Measurements from ENCODE around the gene AURKB.
"Not testable (repeated sequence)": the region's sequence is repeated elsewhere in the genome, so short reads cannot be mapped to it uniquely, and the experiment has no call there.

AURKB gene

DNA sequence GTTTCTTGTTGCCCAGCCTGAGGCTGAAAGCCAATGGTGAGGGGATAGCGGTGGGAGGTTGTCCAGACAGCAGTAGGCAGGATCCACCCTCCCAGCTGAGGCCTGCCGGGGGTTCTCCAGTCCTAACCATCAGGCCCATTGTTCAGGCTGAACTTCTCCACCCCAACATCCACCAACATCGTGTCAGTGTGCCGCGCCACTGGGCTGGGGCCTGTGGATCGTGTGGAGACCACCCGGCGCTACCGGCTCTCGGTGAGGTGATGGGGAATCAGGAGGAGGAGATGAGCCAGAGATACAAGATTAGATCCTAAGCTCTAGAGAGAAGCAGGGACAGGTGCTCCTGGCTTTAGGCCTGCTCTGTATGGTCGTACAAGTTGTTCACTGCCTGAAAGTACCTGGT lies 44.5 kb upstream of the AURKB start:
- TF ChIP-seq, protein P1, sequence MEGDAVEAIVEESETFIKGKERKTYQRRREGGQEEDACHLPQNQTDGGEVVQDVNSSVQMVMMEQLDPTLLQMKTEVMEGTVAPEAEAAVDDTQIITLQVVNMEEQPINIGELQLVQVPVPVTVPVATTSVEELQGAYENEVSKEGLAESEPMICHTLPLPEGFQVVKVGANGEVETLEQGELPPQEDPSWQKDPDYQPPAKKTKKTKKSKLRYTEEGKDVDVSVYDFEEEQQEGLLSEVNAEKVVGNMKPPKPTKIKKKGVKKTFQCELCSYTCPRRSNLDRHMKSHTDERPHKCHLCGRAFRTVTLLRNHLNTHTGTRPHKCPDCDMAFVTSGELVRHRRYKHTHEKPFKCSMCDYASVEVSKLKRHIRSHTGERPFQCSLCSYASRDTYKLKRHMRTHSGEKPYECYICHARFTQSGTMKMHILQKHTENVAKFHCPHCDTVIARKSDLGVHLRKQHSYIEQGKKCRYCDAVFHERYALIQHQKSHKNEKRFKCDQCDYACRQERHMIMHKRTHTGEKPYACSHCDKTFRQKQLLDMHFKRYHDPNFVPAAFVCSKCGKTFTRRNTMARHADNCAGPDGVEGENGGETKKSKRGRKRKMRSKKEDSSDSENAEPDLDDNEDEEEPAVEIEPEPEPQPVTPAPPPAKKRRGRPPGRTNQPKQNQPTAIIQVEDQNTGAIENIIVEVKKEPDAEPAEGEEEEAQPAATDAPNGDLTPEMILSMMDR (IDR thresholded peaks at IDR 0.05; ENCODE audit: low read depth, low read length) = no peak
- Histone ChIP-seq H3K9me3 (ENCODE audit: severe bottlenecking) (no peaks in the 10 kb centered on the region), H3K27ac (no peak overlapping the region), H3K4me3 (ENCODE audit: low read depth, low read length) (no peak overlapping the region), H3K36me3 (peaks cover 54% of the 10 kb centered on the region), H3K27me3 (ENCODE audit: insufficient read depth, low read depth, severe bottlenecking) (no peaks in the 10 kb centered on the region)
- no peak for DNase-seq

DNA sequence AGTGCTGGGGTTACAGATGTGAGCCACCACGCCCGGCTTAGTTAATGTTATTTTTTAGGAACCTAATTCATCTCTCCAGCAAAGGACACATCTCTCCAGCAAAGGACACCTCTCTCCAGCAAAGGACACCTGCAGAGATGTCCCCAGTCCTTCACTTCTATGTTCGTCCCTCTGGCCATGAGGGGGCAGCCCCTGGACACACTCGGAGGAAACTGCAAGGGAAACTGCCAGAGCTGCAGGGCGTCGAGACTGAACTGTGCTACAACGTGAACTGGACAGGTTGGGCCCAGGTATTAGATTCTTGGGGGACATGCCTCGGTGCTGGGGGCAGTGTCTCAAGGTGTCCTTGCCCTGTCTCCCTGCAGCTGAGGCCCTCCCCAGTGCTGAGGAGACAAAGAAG lies 43.4 kb upstream of the AURKB start:
- TF ChIP-seq, protein P1 (IDR thresholded peaks at IDR 0.05; ENCODE audit: low read depth, low read length) = peak; percentile 47
- Histone ChIP-seq H3K4me3 (ENCODE audit: low read depth, low read length) (no peak overlapping the region), H3K27me3 (ENCODE audit: insufficient read depth, low read depth, severe bottlenecking) (no peaks in the 10 kb centered on the region), H3K36me3 (peaks cover 46% of the 10 kb centered on the region), H3K9me3 (ENCODE audit: severe bottlenecking) (no peaks in the 10 kb centered on the region), H3K27ac (no peak overlapping the region)
- peak; percentile 63 for DNase-seq

DNA sequence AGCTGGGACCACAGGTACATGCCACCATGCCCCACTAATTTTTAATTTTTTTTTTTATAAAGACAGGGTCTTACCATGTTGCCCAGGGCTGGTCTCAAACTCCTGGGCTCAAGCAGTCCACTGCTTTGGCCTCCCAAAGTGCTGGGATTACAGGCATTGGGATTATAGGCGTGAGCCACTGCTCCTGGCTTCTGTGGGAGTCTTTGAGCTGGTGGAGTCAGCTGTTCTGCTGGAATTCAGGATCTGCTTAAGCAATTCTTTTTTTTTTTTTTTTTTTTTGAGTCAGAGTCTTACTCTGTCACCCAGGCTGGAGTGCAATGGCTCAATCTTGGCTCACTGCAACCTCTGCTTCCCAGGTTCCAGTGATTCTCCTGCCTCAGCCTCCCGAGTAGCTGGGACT lies 41.0 kb upstream of the AURKB start:
- H3K36me3 ChIP-seq = peaks cover 30% of the 10 kb centered on the region
- H3K4me3 ChIP-seq (ENCODE audit: low read depth, low read length); H3K27ac ChIP-seq; H3K27me3 ChIP-seq (ENCODE audit: insufficient read depth, low read depth, severe bottlenecking); DNase-seq; H3K9me3 ChIP-seq (ENCODE audit: severe bottlenecking): not testable (repeated sequence)

DNA sequence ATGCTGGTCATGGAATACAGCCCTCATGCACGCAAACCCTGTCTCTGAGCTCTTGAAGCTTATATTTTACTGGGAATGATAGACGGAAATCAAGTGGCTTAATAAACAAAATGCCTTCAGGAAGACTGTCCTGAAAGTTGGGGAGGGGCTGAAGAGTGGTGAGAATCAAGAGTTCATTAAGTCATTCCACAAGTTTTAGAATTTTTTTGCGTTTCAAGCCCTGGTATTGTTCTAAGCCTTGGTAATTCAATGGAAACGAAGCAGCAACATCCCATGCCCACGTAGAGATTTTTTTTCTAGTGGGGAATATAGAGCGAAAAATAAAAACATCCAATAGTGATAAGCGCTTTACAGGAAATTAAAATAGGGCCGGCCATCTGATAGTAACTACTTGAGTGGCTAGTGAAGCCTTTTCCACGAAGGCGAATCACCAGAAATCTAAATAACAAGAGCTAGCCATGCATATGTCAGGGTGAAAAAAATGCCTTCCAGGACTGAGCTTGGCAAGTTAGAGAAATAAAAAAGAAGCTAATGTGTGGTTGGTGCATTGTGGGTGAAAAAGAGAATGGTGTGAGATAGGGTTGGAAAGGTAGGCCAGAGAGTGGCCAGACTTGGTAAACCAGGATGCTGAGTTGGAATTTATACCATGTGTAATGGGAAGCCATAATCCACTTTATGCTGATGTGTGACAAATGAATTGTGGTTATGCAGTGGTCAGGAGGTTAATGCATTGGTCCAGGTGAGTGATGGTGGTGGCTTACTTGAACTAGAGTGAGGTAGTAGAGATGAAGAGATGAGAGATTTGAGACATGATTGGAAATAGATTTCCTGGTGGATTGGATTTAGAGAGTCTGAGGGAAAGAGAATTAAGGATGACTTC lies 39.5 kb upstream of the AURKB start:
- no peaks in the 10 kb centered on the region for H3K27me3 ChIP-seq (ENCODE audit: insufficient read depth, low read depth, severe bottlenecking)
- H3K27ac ChIP-seq = peak overlapping the region; percentile 98
- peak overlapping the region; percentile 92 for H3K4me3 ChIP-seq (ENCODE audit: low read depth, low read length)
- peaks cover 21% of the 10 kb centered on the region for H3K36me3 ChIP-seq
- no peak for DNase-seq
- TF ChIP-seq, protein P1 (IDR thresholded peaks at IDR 0.05; ENCODE audit: low read depth, low read length) = no peak
- H3K9me3 ChIP-seq (ENCODE audit: severe bottlenecking) = no peaks in the 10 kb centered on the region

DNA sequence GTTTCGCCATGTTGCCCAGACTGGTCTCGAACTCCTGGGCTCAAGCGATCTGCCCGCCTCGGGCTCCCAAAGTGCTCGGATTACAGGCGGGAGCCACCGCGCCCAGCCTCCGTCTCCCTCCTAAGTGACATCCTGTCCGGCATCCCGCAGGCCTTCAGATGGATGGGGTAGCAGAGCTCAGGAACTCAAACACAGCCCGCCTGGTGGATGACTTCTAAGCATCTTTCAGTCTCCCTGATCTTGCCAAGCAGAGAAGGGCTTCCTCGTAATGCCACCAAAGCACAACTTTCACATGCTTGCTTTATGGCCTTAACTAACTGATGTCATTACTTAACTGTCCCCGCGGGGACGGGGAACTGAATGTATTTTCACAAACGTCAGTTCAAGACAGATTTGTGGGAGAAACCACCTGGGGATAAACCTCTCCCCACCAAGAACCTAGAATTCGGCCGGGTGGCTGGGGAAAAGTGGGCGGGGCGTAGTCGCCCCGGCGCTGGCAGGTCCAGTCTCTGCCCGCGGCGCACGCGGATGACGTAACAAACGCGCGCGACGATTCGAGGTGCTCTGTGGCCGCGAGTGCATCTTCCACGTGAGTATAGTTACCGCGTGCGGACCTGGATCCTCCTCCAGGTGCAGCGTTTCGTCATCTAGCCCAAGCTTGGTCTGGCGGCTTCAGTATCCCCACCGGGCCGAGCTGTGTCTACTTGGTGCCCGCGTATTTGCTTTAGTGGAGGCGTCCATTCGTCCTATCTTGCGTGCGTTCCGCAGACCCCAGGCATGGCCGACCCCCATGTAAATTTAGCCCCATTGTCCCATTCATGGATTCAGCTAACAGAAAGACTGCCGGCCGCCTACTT lies 38.6 kb upstream of the AURKB start, which contains the start of gene PFAS:
Gene PFAS (plus strand): TSS at position 539 of the 857 bp plus-strand sequence. CDS start 4,649 bp downstream, outside the sequence.
- Histone ChIP-seq H3K4me3 (ENCODE audit: low read depth, low read length) (peak within 1 kb of the TSS; percentile 92), H3K9me3 (ENCODE audit: severe bottlenecking) (no peaks in the 10 kb centered on the region), H3K36me3 (peaks cover 17% of the 10 kb centered on the region), H3K27me3 (ENCODE audit: insufficient read depth, low read depth, severe bottlenecking) (no peaks in the 10 kb centered on the region), H3K27ac (peak within 1 kb of the TSS; percentile 98)
- peak; percentile 96 for DNase-seq
- TF ChIP-seq, protein P1 (IDR thresholded peaks at IDR 0.05; ENCODE audit: low read depth, low read length) = no peak

DNA sequence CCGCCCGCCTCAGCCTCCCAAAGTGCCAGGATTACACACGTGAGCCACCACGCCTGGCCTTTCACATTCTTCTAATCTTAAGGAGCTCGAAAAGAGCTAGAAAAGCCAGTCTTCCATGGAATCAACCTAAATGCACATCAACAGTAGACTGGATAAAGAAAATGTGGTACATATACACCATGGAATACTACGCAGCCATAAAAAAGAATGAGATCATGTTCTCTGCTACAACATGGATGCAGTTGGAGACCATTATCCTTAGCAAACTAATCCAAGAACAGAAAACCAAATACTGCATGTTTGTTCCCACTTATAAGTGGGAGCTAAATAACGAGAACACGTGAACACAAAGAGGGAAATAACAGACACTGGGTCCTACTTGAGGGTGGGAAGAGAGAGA lies 34.4 kb upstream of the AURKB start:
- Histone ChIP-seq H3K4me3 (ENCODE audit: low read depth, low read length) (no peak overlapping the region), H3K27ac (no peak overlapping the region), H3K27me3 (ENCODE audit: insufficient read depth, low read depth, severe bottlenecking) (no peaks in the 10 kb centered on the region), H3K9me3 (ENCODE audit: severe bottlenecking) (no peaks in the 10 kb centered on the region), H3K36me3 (peaks cover 32% of the 10 kb centered on the region)
- no peak for DNase-seq
- TF ChIP-seq, protein P1 (IDR thresholded peaks at IDR 0.05; ENCODE audit: low read depth, low read length) = no peak

All from WERI-Rb-1 (cell line).